Psoas muscle (tissue), 8 donors: ENCODE measurements around the gene TGFA. TPM values are rescaled to one million over a fixed set of nuclear protein-coding genes. Genes with fewer than 3 reads are reported as not detected.

ENCODE experiments used
- ATAC-seq, 4 donors: fragments of 200-7000 bp; cut with Tn5 transposase; one replicate each; pipeline ENCODE4 v1.9.1; 2020; ENCODE audit warnings: moderate library complexity in 3 of 4, mild to moderate bottlenecking in 2 of 4
- DNase-seq, 2 donors: peaks; one replicate each; pipeline ENCODE4 v3.0.0-alpha.2; 2020
- H3K27ac ChIP-seq: fragments of 200-600 bp; one replicate; pipeline ENCODE4 v1.8.0; 2022
- H3K27me3 ChIP-seq, 3 donors: fragments of 200-600 bp in 1 of 3; one replicate each; pipeline versions ENCODE4 v1.6.1 to v1.8.0; 2013 to 2022; ENCODE audit warnings: low read length in 2 of 3, mild to moderate bottlenecking in 2 of 3, moderate library complexity in 1 of 3; ENCODE audit not compliant: insufficient read depth in 3 of 3
- H3K36me3 ChIP-seq, 2 donors: fragments of 200-600 bp in 1 of 2; one replicate each; pipeline versions ENCODE4 v1.6.1 to v1.8.0; 2013 to 2022; ENCODE audit warnings: low read depth in 1 of 2, mild to moderate bottlenecking in 1 of 2, moderate library complexity in 1 of 2; ENCODE audit not compliant: insufficient read depth in 1 of 2
- H3K4me1 ChIP-seq: fragments of 200-600 bp; one replicate; pipeline ENCODE4 v1.8.0; 2022
- H3K4me3 ChIP-seq: fragments of 200-600 bp; one replicate; pipeline ENCODE4 v1.8.0; 2022; ENCODE audit warnings: mild to moderate bottlenecking
- H3K9me3 ChIP-seq: fragments of 200-600 bp; one replicate; pipeline ENCODE4 v1.8.0; 2022
- WGBS, 3 donors: extraction: QIAGEN DNeasy Blood & Tissue Kit; methylation state at CpG; one replicate each; pipeline versions ENCODE4 v1.1.6 to v1.1.7; 2013; 5-methylcytosine and 5-hydroxymethylcytosine counted together
- intact Hi-C, 2 donors: fragments of 100-400 bp; cut with DNase I; formaldehyde crosslinking; loops; one replicate each; pipeline versions ENCODE4 v1.11.0 to v1.14.2; 2022
- polyA plus RNA-seq, 3 donors: library from polyadenylated mRNA; stranded (reverse); fragments of 200-250 nt; gene quantifications; one replicate each; pipeline ENCODE4 v1.2.3, GENCODE V29; 2013
- total RNA-seq, 4 donors: library from RNA; stranded (reverse); fragmentation: NEBNext Ultra II Directional in 2 of 4; extraction: Animal tissue kit (Norgen Biotek cat#: 25700) in 2 of 4; gene quantifications; one replicate each; pipeline versions ENCODE4 v1.2.1 to v1.2.4, GENCODE V29; 2021 to 2023
- TF ChIP-seq, protein P1 (sequence below): fragments of 200-600 bp; IDR thresholded peaks from one replicate; pipeline ENCODE4 v1.8.0; 2022; ENCODE audit warnings: antibody characterized with exemption
- donor health status: healthy with polysubstance abuse.
- donor health status: DM: no; HTN: no; CAD: no; lungs with moderate emphysema.
- donor health status: Bipolar disorder and iron deficiency.
- donor health status: healthy.
- donor health status: DM: yes; HTN: yes; CAD: no.
- donor health status: DM: no; HTN: no; CAD: no.
- donor health status: DM: no; HTN: no; CAD: no.
- donor health status: DM: yes; HTN: yes; CAD: no.

Gene TGFA
- total and polyA plus RNA-seq, 7 donors: 0.03 to 0.39 (median 0.12) TPM

- Histone ChIP-seq H3K9me3 (no peaks in the 10 kb centered on the region), H3K4me3 (no peak overlapping the region), H3K27ac (no peak overlapping the region), H3K36me3 (no peaks in the 10 kb centered on the region), H3K4me1 (no peaks in the 10 kb centered on the region), H3K27me3 (peaks cover 0 to 5% (median 0%) of the 10 kb centered on the region in 3 donors)
- no peak for DNase-seq
- TF ChIP-seq, protein P1, sequence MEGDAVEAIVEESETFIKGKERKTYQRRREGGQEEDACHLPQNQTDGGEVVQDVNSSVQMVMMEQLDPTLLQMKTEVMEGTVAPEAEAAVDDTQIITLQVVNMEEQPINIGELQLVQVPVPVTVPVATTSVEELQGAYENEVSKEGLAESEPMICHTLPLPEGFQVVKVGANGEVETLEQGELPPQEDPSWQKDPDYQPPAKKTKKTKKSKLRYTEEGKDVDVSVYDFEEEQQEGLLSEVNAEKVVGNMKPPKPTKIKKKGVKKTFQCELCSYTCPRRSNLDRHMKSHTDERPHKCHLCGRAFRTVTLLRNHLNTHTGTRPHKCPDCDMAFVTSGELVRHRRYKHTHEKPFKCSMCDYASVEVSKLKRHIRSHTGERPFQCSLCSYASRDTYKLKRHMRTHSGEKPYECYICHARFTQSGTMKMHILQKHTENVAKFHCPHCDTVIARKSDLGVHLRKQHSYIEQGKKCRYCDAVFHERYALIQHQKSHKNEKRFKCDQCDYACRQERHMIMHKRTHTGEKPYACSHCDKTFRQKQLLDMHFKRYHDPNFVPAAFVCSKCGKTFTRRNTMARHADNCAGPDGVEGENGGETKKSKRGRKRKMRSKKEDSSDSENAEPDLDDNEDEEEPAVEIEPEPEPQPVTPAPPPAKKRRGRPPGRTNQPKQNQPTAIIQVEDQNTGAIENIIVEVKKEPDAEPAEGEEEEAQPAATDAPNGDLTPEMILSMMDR: no peak
- no peak for ATAC-seq
- 56 to 62% (median 56%) methylated on average over 7 of the region's 7 CpGs for WGBS, 3 donors
- intact Hi-C loops: no loop called here
Measured at GRCh38 chr2:70532244-70532935, 21.2 kb downstream of the TGFA start.

DNA sequence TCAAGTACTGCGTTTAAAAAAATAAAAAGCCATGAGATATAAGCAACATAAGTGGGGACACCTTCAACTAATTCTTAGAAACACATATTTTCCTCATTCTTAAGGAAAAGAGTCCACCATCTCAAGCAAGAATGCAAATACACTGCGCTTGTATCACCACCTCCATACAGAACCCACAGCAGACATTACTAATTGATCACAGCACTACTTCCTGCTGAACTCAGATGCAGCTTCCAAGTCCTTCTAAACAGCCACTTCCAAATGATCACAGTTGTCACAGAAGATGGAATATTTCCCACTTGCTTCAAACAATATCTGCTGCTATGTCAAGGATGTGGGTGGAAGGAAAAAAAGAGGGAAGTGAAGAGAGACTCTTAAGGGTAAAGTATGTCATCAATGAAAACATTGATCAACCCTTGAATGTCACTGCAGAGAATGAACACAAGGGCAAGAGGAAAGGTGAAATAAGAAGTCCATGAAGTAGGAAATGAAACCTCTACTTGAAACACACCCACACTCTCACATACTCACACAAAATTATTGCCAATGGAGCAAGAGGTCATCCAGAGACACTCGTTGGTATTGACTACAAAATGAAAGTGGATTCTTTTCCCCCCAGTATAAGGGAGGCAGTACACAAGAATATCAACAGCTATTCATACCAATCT is 22.1 kb downstream of the TGFA start:
- DNase-seq: no peak
- no peaks in the 10 kb centered on the region for H3K9me3 ChIP-seq
- H3K4me3 ChIP-seq: no peak overlapping the region
- no peak for ATAC-seq
- H3K27me3 ChIP-seq: peaks cover 0 to 5% (median 0%) of the 10 kb centered on the region in 3 donors
- intact Hi-C loops: no loop called here
- no peaks in the 10 kb centered on the region for H3K4me1 ChIP-seq
- no peaks in the 10 kb centered on the region for H3K36me3 ChIP-seq
- H3K27ac ChIP-seq: no peak overlapping the region
- TF ChIP-seq, protein P1: no peak
- 51 to 69% (median 64%) methylated on average over 3 of the region's 3 CpGs for WGBS, 3 donors

- ATAC-seq (no peak), DNase-seq (no peak)
- H3K27me3 ChIP-seq: peaks cover 0 to under 1% (median 0%) of the 10 kb centered on the region in 3 donors
- intact Hi-C loops: no loop called here
- WGBS, 3 donors: 79 to 88% (median 85%) methylated on average over 2 of the region's 2 CpGs
- H3K4me1 ChIP-seq: no peaks in the 10 kb centered on the region
- no peak overlapping the region for H3K27ac ChIP-seq
- H3K4me3 ChIP-seq: no peak overlapping the region
- TF ChIP-seq, protein P1: no peak
- H3K9me3 ChIP-seq: no peaks in the 10 kb centered on the region
- no peaks in the 10 kb centered on the region for H3K36me3 ChIP-seq
Measured at GRCh38 chr2:70529610-70530009, 24.0 kb downstream of the TGFA start.

- H3K4me1 ChIP-seq: no peaks in the 10 kb centered on the region
- no peaks in the 10 kb centered on the region for H3K27me3 ChIP-seq
- TF ChIP-seq, protein P1: no peak
- DNase-seq (no peak), ATAC-seq (no peak)
- H3K27ac ChIP-seq: no peak overlapping the region
- no peaks in the 10 kb centered on the region for H3K36me3 ChIP-seq
- intact Hi-C loops: no loop called here
- no peak overlapping the region for H3K4me3 ChIP-seq
- 71 to 75% (median 73%) methylated on average over 3 of the region's 3 CpGs for WGBS, 3 donors
- no peaks in the 10 kb centered on the region for H3K9me3 ChIP-seq
Measured at GRCh38 chr2:70528929-70529328, 24.7 kb downstream of the TGFA start.
